ENCODE data around the gene PAX2. TPM values are rescaled to one million over a fixed set of nuclear protein-coding genes. Genes with fewer than 3 reads are reported as not detected.

Gene PAX2
- not detected in 2 replicates for total RNA-seq

GRCh38 chr10:100744987-100745881 lies at the start of gene PAX2:
TSS of gene PAX2 (plus strand) at chr10:100745582. CDS start at chr10:100746261, 679 bp downstream.

Other genes starting within 250 kb of the PAX2 start
- gene SEC31B, start 225.7 kb upstream of the PAX2 start, total RNA-seq = 1.8 and 4.5 TPM in 2 replicates
- gene NDUFB8, start 215.7 kb upstream of the PAX2 start, total RNA-seq = 200 and 203 TPM in 2 replicates
- 4.3 and 8.7 TPM in 2 replicates for gene HIF1AN, start 209.6 kb upstream of the PAX2 start, total RNA-seq
- gene SLF2, start 167.4 kb downstream of the PAX2 start, total RNA-seq = 6.9 and 9.9 TPM in 2 replicates
- 0.81 and 4.2 TPM in 2 replicates for gene SEMA4G, start 223.9 kb downstream of the PAX2 start, total RNA-seq
- 75.7 and 78.3 TPM in 2 replicates for gene MRPL43, start 241.9 kb downstream of the PAX2 start, total RNA-seq
- gene TWNK, start 242.0 kb downstream of the PAX2 start, total RNA-seq = 6.5 and 12.0 TPM in 2 replicates